HG03064 (cell line): Measurements from ENCODE around the gene TYMP.

ENCODE experiments used
- ATAC-seq: cut with Tn5 transposase; IDR thresholded peaks from one replicate; pipeline ENCODE4 v1.9.1; 2021; ENCODE audit warnings: low read depth; ENCODE audit not compliant: unreplicated experiment

TYMP gene

DNA sequence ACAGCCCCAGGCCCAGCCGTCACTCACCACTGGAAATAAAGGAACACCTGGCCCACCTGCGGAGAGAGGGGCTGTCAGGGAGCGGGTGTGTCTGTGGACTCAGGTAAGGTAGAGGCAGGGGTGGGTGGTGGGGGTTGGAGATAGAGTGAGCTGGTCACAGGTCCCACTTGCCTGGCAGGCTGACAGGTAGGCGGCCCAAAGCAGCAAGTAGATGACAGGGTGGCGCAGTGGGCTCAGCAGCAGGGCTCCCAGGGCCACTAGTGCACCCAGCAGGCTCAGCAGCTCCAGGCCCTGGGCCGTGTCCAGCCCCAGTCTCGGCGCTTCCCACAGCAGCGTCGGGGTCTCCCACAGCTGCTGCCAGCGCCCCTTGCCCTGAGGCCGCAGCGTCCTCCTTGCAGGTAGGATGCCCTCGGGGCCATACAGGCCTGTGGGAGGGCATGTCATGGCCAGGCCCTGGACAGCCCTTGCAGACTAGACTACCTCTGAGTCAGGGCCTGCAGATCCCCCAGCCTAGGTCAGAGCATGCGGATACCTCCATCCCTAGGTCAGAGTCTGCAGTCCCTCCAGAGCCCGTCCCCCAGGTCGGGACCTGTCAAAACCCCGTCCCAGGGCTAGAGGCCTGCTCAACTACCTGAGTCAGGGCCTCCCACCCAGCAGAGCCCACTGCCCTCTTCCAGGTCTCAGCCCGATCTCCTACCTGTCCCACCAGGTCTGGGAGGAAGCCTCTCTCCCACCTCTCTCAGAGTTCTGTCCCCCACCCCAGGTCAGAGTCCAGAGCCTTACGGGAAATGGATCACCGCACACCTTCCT is 23.0 kb downstream of the TYMP start:
- ATAC-seq = no peak

DNA sequence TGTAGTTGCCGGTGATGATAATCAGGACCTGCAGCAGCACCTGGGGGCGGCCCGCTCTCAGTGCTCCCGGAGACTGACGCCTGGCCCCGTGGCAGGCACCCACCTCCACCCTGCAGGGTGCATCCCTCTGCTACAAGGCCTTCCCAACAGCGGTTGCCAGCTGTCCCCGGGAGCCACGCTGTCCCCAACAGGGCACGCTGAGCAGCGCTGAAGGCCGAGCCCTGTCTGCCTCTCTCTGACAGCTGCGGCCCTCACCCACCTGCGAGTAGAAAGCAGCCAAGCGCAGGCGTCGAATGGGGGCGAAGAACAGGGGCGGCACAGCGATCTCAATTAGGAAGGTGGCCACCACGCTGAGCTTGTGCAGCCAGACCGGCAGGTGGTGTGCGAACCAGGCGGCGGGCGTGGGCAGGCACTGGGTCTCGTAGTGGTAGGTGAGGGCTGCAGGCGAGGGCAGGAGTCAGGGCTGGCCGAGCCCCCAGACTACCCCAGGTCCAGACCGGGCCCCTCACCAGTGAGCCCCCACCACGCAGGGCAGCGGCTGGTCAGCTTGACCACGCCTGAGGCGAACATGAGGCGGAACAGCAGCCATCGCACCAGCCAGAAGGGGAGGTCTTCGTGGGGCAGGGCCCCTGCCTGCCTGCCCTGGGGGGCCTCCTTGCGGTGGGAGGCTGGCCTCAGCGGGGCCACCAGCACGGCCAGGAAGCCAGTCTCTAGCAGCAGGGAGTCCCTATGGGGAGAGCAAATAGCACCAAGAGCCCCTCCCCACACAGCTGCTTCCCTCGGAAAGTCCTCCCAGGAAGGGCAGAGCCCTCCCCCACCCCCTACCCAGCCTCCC is 23.8 kb downstream of the TYMP start:
- ATAC-seq = no peak

DNA sequence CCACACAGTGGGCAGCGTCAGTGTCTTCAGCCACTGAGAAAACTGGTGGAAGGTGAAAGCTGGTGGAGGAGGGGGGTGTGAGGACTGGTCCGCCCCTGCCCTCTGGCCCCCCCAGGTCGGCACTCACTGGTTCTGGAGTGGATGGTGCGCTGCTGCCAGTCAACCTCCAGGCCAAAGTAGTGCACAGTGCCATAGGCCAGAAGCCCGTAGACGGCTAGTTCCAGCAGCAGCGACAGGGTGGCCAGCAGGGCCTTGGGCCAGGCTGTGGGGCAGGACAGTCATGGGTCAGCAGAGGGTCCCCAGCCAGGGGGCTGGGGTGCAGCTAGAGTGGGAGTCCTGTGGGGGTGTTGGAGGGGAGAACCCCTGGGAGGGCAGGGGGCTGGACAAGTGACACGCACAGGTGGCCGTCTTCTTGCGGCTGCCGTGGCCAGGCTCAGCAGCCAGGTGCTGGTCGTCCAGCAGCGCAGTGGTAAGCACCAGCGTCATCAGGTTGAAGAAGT is 24.5 kb downstream of the TYMP start:
- no peak for ATAC-seq

DNA sequence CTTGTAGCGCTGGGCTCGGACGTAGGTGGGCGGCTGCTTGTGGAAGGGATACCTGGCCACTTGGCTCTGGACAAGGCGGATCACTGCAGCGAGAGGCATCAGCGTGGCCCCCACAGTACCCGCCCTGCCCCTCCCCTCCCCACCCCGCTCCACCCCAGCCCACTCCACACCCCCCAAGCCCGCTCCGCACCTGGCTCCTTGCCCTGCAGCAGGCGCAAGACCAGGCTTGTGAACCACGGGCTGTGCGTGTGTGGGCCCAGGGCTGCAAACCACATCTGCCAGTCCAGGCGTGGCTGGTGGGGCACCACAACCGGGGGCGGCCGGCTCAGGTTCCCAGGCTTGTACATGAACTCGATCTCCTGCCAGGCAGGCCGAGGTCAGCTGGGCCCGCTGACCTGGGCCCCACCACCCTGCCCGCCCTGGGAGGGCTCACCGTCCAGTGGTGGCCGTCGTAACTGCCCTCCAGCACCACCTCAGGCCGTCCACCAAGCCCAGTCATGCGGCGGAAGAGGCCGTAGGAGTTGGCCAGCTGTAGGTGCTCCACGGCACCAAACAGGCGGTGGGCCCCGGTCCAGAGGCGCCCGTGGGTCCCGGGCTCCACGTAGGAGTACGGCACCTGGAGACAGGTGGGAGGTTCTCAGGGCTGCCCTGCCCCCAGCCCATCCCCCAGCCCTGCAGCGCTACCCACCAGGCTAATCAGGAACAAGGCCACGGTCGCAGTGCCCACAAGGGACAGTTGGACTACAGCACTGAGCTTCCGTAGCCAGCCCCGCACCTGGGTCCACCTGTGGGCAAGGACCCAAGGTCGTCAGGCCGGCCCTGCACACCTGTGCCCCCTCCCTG is 25.2 kb downstream of the TYMP start:
- ATAC-seq = no peak

DNA sequence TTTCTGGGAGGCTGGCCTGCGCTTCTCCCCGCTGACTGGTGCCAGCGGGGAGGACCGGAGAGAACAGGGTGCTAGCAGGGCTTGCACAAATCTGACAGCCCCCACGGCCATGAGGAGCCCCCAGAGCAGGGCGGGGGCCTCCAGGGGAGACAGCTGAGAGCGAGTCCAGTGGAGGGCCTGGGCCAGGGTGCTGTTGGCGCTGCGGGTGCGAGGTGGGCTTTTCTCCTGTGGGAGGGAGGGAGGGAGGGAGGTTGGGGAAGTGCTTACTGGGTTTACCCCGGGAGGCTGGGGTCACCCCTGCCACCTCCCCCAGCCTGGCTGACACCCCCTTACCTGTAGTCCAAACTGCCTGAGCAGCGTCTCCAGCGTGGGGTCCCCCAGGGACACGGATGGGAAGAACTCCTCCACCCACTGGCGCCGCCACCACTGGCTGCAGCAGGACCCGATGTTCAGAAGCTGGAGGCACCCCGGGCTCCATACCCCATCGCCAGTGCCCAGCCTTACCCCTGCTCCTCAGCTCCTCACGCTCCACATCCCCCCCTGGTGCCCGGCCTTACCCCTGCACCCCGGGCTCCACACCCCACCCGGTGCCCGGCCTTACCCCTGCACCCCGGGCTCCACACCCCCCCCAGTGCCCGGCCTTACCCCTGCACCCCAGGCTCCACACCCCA is 26.2 kb downstream of the TYMP start:
- no peak for ATAC-seq

DNA sequence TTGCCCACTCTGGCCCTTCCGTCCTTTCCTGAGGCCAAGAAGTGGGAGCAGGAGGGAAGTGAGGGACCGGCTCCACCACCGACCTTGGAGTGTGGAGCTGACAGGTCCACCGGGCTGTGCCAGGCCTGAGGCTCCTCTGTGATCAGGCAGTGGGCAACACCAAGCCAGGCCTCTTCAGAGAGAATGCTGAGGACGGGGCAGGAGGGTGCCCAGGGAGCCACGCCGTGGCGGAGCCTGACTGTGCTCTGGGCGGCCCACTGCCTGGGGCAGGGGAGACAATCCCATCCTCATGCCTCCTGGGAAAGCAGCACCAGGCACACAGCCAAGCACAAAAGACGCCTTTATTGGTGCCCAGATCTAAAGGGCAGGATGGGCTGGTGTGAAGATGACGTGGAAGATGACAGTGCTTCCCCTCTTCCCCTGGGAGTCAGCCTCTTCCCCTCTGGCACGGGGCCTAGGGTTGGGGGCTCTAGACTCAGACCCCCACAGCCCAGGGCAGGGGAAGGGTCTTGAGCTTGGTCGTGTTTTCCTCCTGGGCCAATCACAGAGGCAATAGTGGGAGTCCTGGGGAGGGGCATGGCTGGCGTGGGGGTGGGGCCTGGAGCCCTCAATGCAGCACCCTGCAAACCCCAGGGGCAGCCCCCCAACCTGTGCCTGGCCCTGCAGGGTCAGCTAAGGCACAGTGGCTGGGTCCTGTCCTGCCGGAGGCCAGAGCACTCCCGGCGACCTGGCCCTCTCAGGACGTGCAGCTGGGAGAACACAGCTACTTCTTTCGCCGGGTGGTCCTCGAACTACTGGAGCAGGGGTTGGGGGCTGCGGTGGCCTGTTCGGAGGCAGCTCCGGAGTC is 27.0 kb downstream of the TYMP start:
- no peak for ATAC-seq

DNA sequence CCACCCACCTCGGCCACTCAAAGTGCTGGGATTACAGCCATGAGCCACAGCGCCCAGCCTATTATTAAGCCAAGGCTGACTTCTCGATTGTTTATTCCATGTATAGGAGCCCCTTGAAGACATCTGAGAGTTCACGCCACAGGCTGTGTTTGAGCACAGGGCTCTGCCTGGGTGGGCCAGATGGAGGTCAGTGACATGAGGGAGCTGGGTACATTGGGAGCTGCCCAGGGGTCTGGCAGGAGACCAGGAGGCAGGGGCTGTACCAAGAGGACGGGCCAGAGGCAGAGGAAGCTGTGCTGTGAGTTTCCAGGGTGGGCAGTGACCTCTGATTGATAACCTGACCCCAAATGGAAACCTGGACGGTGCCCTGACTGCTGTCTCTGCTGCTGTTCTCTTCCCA is 27.7 kb downstream of the TYMP start:
- ATAC-seq = no peak

DNA sequence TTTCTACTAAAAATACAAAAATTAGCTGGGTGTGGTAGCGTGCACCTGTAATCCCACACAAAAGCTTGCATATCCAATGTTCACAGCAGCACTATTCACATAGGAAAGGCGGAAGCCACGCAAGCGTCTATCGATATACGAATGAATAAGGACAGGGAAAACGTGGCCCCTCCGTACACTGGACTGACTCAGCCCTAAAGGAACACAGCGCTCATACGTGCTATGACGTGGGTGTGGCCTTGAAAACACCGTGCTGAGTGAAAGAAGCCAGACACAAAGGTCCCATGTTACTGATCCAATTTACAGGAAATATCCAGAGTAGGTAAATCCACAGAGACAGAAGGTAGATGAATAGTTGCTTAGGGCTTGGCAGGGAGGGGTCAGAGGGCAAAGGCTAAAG is 29.4 kb downstream of the TYMP start:
- no peak for ATAC-seq

DNA sequence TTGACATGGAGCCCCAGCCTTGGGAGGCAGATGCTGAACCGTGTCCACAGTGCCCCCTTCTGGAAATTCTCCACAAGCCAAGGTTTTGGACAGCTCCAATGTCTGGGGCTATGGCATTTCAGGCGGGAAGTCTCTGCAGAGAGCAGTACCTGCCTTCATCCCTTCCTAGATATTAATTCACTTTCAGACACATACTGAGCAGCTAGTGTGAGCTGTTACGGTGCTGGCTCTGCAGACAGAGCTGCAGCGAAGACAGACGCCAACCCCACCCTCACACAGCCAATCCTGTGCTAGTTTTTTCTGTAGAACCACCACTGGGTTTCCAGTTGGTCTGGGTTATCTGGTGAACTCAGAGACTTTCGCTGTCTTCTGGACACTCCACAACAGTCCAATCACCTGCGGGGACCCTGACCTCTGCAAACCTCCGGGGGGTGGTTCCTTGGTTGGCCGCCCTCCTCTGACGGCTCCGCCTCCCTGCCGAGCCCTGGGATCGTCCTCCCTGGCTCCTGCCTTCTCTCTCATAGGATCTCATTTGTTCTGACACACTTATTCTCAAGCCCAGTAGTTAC is 31.4 kb downstream of the TYMP start:
- ATAC-seq = no peak

DNA sequence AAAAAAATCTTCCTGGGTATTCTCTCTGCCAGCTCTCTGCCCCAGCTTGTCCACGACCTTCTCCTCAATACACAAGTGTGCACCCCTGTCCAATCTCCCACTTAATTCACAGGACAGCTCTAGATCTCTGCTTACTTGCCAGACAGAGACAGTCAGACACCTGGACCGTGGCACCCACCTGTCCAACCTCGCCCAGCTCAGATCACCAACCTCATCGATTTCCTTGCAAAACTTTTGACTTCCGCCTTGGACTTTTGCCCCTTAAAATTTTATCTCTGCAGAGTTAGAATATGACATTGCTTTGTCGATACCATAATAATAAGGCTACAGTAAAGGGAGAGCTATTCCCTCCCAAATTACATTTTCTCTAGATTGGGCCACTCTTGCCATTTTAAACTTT is 32.7 kb downstream of the TYMP start:
- ATAC-seq = no peak

DNA sequence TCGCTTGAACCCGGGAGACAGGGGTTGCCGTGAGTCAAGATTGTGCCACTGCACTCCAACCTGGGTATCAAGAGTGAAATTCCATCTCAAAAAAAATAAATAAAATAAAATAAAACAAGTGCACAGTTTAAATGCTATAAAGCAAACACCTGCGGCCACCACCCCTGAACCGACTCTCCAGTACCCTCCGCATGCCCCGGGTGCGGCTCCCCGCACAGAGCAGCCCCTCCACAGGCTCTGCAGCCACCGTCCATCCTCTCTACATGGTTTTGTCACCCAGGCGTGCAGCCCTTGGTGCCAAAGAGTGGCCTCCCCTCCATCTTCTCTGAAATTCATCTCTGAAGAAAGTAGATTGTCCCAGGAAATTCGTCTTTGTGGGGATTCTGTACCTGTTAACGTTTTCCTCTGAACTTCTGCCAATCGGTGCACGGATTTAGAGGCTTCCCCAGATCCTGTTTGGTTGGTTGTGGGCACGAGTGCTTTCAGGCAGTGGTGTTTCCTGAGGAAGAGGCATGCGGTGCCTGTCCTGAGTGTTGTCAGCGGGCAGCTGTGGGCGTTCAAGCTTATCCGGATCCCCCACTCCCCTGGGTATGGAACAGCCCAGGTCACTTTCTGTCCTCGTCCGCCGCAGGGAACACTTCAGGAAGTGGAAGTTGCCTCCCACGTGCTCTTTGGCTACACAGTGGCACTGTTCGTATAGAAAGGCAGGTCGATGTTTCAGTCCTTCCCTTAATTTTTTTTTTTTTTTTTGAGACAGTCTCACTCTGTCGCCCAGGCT is 39.1 kb downstream of the TYMP start:
- ATAC-seq = no peak

DNA sequence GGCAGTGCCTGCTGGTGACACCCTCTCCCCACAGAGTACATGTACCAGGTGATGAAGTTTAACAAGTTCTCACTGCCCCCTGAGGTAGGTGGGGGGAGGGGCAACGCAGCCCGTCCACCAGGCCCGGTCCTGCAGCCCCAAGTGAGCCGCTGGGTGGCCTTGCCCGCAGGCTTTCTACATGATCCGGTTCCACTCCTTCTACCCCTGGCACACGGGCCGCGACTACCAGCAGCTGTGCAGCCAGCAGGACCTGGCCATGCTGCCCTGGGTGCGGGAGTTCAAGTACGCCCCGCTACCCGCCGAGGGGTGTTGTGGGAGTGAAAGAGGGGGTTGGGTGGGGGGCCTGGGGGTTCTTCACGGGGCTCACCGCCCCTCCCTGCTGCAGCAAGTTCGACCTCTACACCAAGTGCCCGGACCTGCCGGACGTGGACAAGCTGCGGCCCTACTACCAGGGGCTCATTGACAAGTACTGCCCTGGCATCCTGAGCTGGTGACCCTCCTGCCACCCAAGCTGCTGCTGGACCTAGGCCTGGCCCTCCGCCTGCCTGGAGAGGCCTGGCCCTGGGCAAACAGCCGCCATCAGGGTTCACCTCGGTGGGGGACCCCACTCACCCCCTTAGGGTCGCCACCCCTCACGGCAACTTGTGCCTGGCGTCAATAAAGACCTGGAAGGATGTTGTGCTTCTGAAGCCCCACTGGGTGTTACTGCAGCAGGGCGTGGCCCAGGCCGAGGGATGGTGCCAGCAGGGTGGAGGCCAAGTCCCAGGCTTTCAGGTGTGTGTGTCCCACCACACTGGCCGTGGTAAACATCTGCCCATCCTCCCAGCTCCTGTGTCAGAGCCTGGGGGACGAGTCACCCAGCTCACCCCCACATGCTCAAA is 40.2 kb downstream of the TYMP start:
- no peak for ATAC-seq

DNA sequence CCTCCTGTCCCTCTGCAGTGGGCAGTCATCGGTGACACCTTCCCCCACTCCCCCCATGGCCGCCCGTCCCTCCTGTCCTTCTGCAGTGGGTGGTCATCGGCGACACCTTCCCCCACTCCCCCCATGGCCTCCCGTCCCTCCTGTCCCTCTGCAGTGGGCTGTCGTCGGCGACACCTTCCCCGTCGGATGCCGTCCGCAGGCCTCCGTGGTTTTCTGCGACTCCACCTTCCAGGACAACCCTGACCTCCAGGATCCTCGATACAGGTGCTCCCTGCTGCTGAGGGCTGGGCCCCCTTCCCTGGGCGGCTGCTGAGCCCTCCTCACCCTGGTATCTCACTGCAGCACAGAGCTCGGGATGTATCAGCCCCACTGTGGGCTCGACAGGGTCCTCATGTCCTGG is 40.9 kb downstream of the TYMP start:
- ATAC-seq = no peak

DNA sequence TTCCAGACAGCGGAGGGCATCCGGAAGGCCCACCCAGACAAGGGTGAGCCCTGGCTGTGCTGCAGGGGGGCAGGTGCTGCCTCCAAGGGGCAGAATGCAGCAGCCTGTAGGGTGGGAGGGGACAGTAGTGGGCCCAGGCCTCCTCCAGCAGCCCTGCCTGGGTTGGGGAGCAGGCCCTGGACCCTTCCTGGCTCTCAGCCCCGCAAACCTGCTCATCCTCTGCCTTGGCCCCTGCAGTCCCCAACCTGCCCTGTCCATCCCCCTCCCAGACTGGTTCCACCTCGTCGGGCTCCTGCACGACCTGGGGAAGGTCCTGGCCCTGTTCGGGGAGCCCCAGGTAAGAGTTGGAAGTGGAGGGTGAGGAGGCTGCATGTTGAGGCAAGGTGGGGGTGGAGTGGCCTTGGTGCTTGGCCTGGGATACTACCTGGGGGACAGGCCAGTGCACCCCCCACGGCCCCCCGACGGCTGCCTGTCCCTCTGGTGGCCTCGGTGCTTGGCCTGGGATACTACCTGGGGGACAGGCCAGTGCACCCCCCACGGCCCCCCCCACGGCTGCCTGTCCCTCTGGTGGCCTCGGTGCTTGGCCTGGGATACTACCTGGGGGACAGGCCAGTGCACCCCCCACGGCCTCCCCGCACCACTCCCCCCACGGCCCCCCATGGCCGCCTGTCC is 41.7 kb downstream of the TYMP start:
- ATAC-seq = no peak

DNA sequence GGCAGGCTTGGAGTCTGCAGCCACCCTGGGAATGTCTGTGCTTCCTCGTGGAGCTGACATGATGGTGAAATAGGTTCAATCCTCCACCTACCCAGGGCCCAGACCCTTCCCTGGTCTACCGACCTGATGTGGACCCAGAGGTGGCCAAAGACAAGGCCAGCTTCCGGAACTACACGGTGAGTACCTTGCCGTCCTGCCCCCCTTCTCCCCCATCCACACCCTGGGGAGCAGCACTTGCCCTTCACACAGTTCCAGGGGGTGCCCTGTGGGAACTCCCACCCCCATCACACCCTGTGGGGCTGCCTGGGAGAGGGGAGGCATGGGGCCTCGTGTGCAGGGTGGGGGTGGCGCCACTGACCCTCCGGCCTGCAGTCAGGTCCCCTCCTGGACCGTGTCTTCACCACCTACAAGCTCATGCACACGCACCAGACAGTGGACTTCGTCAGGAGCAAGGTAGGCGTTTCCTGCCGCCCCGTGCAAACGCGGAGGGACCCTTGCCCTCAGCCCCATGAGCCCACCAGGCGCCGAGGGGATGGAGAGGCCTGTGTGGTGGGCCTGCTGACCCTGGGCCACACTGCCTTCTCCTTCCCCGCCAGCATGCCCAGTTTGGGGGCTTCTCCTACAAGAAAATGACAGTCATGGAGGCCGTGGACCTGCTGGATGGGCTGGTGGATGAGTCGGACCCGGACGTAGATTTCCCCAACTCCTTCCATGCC is 42.4 kb downstream of the TYMP start:
- ATAC-seq = no peak

DNA sequence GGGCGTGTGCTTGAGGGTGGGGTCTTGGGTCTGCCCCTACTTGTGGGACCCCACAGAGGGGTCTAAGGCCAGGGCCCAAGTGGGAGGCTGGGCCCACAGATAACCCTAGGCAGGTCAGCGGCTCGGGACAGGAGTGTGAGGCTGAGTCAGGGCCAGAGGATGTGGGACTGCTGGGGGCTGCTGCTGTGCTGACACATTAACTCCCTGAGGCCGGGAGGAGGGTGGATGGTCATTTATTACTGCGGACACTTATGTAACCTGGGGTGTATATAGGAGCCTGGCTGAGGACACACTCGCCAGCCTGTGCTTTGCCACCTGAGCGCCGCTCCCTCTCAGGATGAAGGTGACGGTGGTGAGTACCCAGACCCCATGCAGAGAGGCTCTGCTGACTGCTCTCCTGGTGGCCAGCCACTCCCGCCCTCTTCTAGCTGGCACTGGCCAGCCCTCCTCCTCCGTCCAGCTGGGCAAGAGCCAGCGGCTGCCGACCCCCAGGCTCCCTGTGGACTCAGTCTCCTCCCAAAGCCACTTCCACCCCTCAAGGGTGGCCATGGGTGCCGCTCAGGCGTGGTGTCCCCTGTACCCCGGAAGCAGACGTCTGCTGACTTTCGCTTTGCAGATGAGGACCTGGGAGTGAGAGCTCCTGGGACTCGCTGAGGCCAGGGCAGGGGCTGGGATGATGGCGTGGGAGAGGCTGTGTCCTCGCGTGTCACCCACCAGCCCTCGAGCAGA is 43.1 kb downstream of the TYMP start, which contains the start of gene MIOX:
Gene MIOX (plus strand): TSS at position 299 of the 729 bp plus-strand sequence. CDS start 39 bp downstream, at position 338.
- ATAC-seq = no peak
